Activated CD4-positive, alpha-beta T cell treated with anti-CD3 and anti-CD28 coated beads for 48 hours (primary cell): ENCODE results near the gene CRADD.
"Not testable (repeated sequence)": the region's sequence is repeated elsewhere in the genome, so short reads cannot be mapped to it uniquely, and the experiment has no call there.

Experiments used
- DNase-seq: peaks from one replicate; pipeline ENCODE4 v3.0.0-alpha.2; 2020

Gene CRADD

GRCh38 chr12:93740751-93741150 lies 63.6 kb downstream of the CRADD start:
- no peak for DNase-seq

GRCh38 chr12:93741659-93742109 lies 64.5 kb downstream of the CRADD start:
- peak; percentile 13 for DNase-seq

- DNase-seq: peak; percentile 65
Observed at GRCh38 chr12:93742110-93742934, 65.1 kb downstream of the CRADD start.

- no peak for DNase-seq
Observed at GRCh38 chr12:93743229-93743998, 66.2 kb downstream of the CRADD start.

GRCh38 chr12:93743999-93744689 lies 67.0 kb downstream of the CRADD start:
- DNase-seq: no peak

- no peak for DNase-seq
Observed at GRCh38 chr12:93745286-93745685, 68.1 kb downstream of the CRADD start.

GRCh38 chr12:93746572-93747168 lies 69.5 kb downstream of the CRADD start:
- no peak for DNase-seq

GRCh38 chr12:93748672-93749383 lies 71.7 kb downstream of the CRADD start:
- DNase-seq: no peak

GRCh38 chr12:93749515-93749914 lies 72.3 kb downstream of the CRADD start:
- no peak for DNase-seq

GRCh38 chr12:93750056-93750455 lies 72.9 kb downstream of the CRADD start:
- no peak for DNase-seq

GRCh38 chr12:93751864-93752610 lies 74.9 kb downstream of the CRADD start:
- no peak for DNase-seq

GRCh38 chr12:93753285-93753684 lies 76.1 kb downstream of the CRADD start:
- DNase-seq: no peak

GRCh38 chr12:93753838-93754429 lies 76.8 kb downstream of the CRADD start:
- DNase-seq: no peak

- not testable (repeated sequence) for DNase-seq
Observed at GRCh38 chr12:93754859-93755258, 77.7 kb downstream of the CRADD start.

GRCh38 chr12:93756288-93756687 lies 79.1 kb downstream of the CRADD start:
- no peak for DNase-seq

- DNase-seq: no peak
Observed at GRCh38 chr12:93757792-93758694, 80.9 kb downstream of the CRADD start.

- no peak for DNase-seq
Observed at GRCh38 chr12:93758801-93759373, 81.7 kb downstream of the CRADD start.

GRCh38 chr12:93759512-93760081 lies 82.4 kb downstream of the CRADD start:
- DNase-seq: no peak

GRCh38 chr12:93760275-93760875 lies 83.2 kb downstream of the CRADD start:
- no peak for DNase-seq
